ENCODE measurements around the gene HOXA6.

The HOXA6 gene

DNA sequence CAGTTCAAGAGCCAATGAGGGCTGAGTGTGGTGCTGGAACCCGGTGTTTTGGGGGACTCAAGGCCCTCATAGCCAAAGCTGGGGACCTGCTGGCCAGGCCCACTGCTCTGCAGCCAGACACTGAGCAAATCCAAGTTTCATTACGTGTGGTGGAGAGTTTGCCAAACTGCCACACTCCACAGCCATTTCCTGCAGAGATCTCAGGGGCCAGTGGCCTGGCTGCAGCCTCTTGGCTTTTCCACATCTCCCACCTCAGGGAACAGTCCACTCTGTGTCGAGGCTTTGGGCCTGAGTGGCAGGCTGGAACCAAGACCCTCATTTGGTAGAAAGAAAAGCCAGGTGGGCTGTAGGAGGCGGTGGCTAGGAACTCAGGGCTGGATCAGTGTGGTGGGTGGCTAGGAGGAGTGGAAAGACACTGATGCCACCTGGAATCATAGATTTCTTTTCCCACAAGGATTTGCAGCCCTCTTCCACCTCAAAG lies 34.3 kb upstream of the HOXA6 start:
- Histone ChIP-seq H3K9me3 (ENCODE audit: low read length) (no peaks in the 10 kb centered on the region), H3K36me3 (ENCODE audit: insufficient read depth, low read length) (no peaks in the 10 kb centered on the region), H3K4me1 (ENCODE audit: insufficient read depth, low read length) (peaks cover 9% of the 10 kb centered on the region), H3K27me3 (ENCODE audit: insufficient read depth, low read length) (peaks cover 96% of the 10 kb centered on the region), H2AFZ (ENCODE audit: low read depth, low read length) (no peak overlapping the region), H3K4me3 (ENCODE audit: low read length) (no peak overlapping the region)

DNA sequence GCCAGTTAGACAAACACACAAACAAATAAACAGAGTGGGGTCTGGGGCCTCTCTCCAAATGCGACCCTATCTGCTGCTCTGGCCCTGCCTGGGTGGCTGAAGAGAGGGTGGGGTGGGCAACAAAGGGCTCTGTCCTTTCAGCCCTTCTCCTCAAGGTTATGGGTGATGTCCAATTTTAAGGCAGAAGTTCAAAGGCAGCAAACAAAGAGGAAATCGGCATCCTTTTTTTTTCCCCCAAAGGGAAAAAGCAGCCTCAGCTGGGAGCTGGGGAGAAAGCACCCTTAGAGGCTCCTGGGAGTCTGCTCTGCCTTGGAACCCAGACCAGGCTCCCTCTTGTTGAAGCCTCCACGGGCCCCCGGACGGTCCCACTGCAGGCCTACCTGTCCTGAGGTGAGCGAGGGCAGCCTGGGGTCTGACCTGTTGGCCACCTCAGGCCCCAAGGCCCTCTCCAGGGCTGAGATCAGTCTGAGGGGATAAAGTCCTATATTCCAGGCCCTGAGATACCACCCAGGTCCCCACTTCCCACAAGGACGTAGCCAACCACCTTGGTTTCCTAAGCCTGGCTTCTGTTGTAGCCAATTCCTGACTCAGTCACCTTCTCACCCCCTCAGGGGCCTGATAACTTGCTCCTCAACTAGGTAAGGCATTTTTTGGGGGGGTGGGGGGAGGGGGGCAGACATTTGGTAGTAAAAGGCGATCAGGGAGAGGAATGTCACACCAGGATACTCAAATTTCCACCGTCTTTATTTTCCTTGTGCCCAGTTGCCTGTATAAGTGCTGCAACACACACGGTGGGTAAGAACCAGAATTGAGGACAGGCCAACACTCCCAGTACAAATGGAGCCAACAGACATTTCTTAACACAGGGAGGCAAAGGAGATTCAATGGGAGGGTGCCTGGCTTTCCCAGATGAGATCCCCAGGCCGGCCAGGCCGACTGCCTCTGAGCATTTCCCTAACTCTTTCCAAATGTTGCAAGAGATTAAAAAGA lies 33.2 kb upstream of the HOXA6 start:
- Histone ChIP-seq H3K4me3 (ENCODE audit: low read length) (no peak overlapping the region), H3K4me1 (ENCODE audit: insufficient read depth, low read length) (peaks cover 9% of the 10 kb centered on the region), H2AFZ (ENCODE audit: low read depth, low read length) (no peak overlapping the region), H3K9me3 (ENCODE audit: low read length) (no peaks in the 10 kb centered on the region), H3K36me3 (ENCODE audit: insufficient read depth, low read length) (no peaks in the 10 kb centered on the region), H3K27me3 (ENCODE audit: insufficient read depth, low read length) (peaks cover 96% of the 10 kb centered on the region)

DNA sequence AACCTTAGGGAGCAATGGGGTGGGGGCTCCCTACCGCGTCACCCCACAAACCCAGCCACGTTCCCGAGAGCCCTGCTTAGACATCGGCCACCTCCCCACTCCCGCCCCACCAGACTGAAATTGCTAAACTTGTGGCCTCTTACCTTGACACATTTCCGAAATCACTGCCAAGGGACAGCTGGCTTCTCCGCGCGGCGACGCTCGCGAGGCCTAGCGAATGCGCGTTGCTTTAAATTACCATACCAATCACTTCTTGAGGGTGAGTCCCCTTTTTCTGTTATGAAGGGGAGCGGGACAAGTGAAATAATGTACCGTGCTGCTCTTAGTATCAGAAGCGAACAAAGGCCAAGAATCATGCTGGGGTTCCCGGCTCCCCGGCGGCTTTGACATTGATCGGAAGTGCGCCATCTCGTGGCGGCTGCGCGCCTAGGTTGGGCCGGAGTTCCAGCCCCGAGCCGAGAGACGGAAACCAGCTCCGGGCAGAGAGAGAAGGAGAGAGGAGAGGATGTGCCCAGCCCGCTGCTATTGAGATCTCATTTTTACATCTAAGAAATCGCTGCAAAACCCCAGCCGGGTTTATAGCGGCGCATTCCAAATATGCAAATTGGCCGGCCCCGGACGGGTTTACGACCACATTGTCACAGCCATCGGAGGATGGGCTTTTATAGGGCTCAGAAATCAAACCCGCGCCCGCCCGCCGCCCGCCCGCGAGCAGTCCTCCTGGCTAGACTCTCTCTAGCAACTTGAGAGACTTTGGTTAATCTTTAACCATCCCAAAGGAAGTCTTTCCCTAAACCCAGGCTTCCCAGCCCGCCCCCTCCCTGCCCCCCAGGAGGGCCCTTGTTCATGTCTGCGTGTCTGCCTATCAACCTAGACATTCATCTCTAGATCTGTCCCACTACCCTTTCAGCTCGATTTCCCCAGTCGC lies 32.2 kb upstream of the HOXA6 start:
- no peak overlapping the region for H3K4me3 ChIP-seq (ENCODE audit: low read length)
- no peak overlapping the region for H2AFZ ChIP-seq (ENCODE audit: low read depth, low read length)
- H3K36me3 ChIP-seq (ENCODE audit: insufficient read depth, low read length): no peaks in the 10 kb centered on the region
- H3K9me3 ChIP-seq (ENCODE audit: low read length): peaks cover 3% of the 10 kb centered on the region
- peaks cover 96% of the 10 kb centered on the region for H3K27me3 ChIP-seq (ENCODE audit: insufficient read depth, low read length)
- peaks cover 9% of the 10 kb centered on the region for H3K4me1 ChIP-seq (ENCODE audit: insufficient read depth, low read length)

DNA sequence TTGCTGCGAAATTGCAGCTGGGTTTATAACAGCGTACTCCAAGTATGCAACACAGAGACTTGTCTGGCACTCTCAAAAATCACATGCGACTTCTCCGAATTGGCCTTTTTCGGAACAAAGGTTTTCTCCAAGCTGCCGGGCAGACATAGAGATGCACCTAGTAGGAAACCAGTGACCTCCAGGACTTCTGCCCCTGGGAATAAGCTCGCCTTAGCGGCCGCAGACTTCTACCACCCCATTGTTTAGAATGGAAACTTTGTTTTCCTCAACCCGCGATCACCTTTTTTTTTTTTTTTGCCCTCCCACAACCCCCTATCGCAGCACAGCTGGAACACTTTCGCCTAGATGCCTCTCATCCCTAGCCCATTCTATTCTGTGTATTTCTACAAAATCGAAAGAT lies 31.5 kb upstream of the HOXA6 start:
- peaks cover 6% of the 10 kb centered on the region for H3K4me1 ChIP-seq (ENCODE audit: insufficient read depth, low read length)
- H3K9me3 ChIP-seq (ENCODE audit: low read length): peaks cover 5% of the 10 kb centered on the region
- no peak overlapping the region for H2AFZ ChIP-seq (ENCODE audit: low read depth, low read length)
- H3K36me3 ChIP-seq (ENCODE audit: insufficient read depth, low read length): no peaks in the 10 kb centered on the region
- H3K4me3 ChIP-seq (ENCODE audit: low read length): no peak overlapping the region
- peaks cover 98% of the 10 kb centered on the region for H3K27me3 ChIP-seq (ENCODE audit: insufficient read depth, low read length)

DNA sequence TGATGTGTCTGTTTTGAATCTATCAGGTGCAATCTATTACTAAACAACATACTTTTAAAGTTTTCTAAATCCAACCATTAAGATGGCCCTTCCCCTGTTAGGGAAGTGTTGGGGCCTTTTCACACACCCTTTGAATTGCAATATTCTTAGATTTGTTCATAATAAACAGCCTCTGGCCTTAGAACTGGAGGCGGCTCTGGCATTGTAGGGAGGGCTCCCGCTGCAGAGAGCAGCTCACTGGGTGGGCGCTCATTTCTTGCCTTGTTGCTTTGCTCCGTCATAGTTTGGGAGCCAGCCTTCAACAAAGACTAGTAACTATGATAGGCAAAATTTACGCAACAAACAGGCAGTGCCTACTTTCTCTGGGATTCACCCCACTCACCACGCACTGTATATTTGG lies 30.8 kb upstream of the HOXA6 start:
- H2AFZ ChIP-seq (ENCODE audit: low read depth, low read length): no peak overlapping the region
- no peak overlapping the region for H3K4me3 ChIP-seq (ENCODE audit: low read length)
- peaks cover 98% of the 10 kb centered on the region for H3K27me3 ChIP-seq (ENCODE audit: insufficient read depth, low read length)
- peaks cover 5% of the 10 kb centered on the region for H3K9me3 ChIP-seq (ENCODE audit: low read length)
- peaks cover 6% of the 10 kb centered on the region for H3K4me1 ChIP-seq (ENCODE audit: insufficient read depth, low read length)
- H3K36me3 ChIP-seq (ENCODE audit: insufficient read depth, low read length): no peaks in the 10 kb centered on the region

DNA sequence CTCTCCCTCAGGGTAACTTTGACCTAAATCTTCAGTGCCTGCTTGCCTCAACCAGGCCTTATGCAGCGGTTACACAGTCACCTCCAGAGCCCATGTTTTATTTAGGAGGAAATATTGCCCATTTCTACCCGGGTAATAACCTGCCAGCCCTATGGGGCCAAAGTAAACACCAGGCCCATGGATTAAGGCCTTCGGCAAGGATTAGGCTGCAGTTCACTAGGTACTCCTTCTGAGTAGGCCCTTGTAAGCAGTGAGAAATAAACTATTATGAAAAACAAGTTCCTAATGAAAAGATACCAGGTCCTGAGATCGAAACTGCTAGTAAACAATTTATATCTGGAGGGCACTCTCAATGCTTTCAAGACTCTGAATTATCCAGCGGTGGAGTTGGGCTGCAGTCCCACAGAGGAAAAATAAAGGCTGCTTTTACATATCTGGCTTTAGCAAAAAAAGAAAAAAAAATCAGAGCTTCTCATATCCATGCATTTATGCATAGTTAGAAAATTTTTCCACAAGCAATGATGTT lies 30.3 kb upstream of the HOXA6 start:
- Histone ChIP-seq H3K4me3 (ENCODE audit: low read length) (no peak overlapping the region), H3K27me3 (ENCODE audit: insufficient read depth, low read length) (peaks cover 98% of the 10 kb centered on the region), H2AFZ (ENCODE audit: low read depth, low read length) (no peak overlapping the region), H3K36me3 (ENCODE audit: insufficient read depth, low read length) (no peaks in the 10 kb centered on the region), H3K4me1 (ENCODE audit: insufficient read depth, low read length) (peaks cover 6% of the 10 kb centered on the region), H3K9me3 (ENCODE audit: low read length) (peaks cover 5% of the 10 kb centered on the region)

DNA sequence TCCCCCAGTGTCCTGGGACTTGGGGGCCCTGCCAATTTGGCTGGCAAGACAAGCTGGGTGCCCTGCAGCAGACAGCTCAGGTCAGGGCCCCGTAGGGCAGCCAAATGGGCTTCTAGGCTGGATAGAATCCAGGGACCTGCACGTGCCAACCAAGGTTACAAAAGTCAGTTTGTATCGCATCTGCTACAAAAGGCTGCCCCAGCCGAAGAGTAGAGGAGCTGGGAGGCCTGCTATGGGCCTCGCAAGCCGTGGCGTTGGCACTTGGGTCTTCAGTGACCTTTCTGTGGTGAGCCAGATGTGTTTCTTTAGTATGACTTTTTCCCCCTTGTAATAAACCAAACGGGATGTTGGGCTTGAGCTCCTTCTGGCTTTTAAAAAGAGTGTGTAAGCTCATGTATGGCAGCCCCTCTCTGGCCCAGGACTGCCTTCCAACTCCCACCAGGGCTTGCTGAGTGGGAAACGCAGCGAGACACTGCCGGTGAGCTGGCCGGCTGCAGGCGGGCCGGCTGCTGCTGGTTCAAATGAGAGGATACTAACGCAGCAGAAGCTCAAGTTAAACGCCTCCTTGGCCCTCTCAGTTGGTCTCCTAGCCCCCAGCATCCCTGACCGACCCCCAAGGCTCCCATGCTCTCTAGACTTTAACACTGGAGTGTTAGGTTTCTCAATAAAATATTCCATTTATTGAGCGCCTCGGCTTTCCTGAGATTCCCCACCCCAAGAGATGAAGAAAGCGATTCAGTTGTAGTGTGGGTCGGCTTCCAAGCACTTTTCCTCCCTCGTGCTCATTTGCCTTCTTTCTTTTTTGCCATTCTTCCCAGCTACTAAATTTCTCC lies 29.6 kb upstream of the HOXA6 start:
- peaks cover 6% of the 10 kb centered on the region for H3K4me1 ChIP-seq (ENCODE audit: insufficient read depth, low read length)
- peaks cover 5% of the 10 kb centered on the region for H3K9me3 ChIP-seq (ENCODE audit: low read length)
- no peak overlapping the region for H2AFZ ChIP-seq (ENCODE audit: low read depth, low read length)
- peaks cover 98% of the 10 kb centered on the region for H3K27me3 ChIP-seq (ENCODE audit: insufficient read depth, low read length)
- no peaks in the 10 kb centered on the region for H3K36me3 ChIP-seq (ENCODE audit: insufficient read depth, low read length)
- no peak overlapping the region for H3K4me3 ChIP-seq (ENCODE audit: low read length)

DNA sequence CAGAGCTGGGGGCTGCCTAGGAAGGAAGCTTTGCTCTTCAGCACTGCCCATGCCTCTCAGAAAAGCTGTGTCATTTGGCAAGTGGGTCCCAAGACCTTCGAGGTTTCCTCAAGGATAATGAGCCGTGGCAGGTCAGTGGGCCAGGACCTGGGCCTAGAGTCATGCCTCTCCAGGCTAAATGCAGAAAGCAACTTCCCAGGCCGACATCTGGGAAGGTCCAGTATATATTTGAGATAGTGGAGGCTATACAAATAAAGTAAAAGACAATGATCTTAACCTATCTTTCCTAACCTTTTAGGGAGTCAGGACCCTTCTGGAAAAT lies 28.9 kb upstream of the HOXA6 start:
- H3K4me3 ChIP-seq (ENCODE audit: low read length): no peak overlapping the region
- peaks cover 99% of the 10 kb centered on the region for H3K27me3 ChIP-seq (ENCODE audit: insufficient read depth, low read length)
- H3K9me3 ChIP-seq (ENCODE audit: low read length): peaks cover 5% of the 10 kb centered on the region
- H2AFZ ChIP-seq (ENCODE audit: low read depth, low read length): no peak overlapping the region
- peaks cover 6% of the 10 kb centered on the region for H3K4me1 ChIP-seq (ENCODE audit: insufficient read depth, low read length)
- no peaks in the 10 kb centered on the region for H3K36me3 ChIP-seq (ENCODE audit: insufficient read depth, low read length)

DNA sequence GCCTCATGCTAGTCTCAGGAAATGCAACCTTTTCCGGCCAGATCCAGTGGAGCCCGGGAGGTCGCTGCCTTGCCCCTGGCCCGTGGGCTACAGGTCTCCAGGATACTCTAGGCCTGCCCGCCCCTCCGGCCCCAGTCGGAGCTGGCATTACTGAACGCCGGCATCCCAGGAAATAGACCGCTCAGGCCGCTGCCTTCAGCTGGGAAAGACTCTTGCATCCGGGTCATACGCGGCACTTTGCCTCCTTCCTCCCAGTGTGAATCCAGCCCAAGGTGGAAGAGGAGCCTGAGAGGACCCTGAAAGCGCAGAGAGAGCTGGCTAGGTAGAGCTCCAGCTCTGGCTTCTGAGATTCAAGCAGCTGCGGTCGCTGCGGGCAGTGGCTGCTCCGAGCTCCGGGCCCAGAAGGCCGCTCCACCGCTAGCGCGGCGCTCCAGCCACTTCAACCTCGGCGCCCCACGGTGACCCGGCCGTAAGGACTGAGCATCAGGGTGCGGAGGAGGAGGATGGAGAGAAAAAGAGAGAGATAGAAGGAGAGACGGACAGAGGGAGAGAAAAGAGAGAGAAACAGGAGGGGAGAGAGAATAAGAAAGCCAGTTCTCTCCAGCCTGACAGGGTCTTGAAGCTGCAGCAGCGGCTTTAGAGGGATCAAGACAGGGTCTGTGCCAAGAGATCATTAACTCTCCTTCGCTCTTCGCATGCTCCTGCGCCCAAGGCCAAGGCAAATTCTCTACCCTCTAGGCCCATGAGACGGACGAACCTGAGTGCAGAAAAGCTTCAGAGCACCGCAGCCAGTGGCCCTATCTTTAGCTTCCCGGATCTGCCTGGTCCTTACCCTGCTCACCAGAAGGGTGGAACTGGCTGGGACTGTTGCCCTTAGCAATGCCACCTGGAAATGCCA lies 28.3 kb upstream of the HOXA6 start:
- Histone ChIP-seq H3K4me1 (ENCODE audit: insufficient read depth, low read length) (peaks cover 6% of the 10 kb centered on the region), H3K27me3 (ENCODE audit: insufficient read depth, low read length) (peaks cover 99% of the 10 kb centered on the region), H3K9me3 (ENCODE audit: low read length) (peaks cover 5% of the 10 kb centered on the region), H3K4me3 (ENCODE audit: low read length) (no peak overlapping the region), H3K36me3 (ENCODE audit: insufficient read depth, low read length) (no peaks in the 10 kb centered on the region), H2AFZ (ENCODE audit: low read depth, low read length) (no peak overlapping the region)

DNA sequence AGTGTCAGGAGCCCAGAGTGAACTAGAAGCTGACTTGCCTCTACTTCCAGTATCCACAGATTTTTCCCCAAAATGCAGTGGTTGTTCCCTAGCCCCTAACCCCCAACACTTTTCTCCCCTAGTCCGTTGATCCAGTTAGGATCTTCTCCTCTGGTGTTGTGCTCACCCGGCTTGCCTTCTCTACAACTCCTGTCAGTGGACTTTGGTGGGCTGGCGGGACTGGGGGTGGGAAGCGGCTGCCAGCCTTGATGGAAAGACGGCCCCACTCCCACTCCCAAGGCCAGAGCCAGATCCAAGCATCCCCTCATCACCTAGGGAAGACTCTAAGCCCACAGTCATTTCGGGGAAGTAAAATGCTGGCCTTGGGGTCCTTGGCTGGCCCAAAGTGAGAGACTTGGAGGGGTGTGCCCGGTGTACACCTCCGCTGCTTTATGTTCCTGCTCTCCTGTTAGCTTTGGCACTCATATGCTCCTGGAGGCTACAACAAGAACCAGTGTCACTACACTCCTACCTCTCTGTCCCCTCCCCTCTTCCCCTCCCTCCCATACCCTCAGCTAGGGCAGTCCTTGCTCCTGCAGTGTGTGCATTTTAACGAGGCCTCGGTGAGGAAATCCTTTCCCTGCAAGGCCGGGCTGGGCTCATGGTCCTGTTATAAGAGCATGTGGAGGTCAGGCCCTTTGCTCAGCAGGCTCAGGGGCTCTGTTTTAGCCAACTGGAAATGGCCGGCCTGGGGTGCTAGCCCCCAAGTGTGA lies 27.5 kb upstream of the HOXA6 start:
- Histone ChIP-seq H3K4me1 (ENCODE audit: insufficient read depth, low read length) (peaks cover 6% of the 10 kb centered on the region), H3K36me3 (ENCODE audit: insufficient read depth, low read length) (no peaks in the 10 kb centered on the region), H3K9me3 (ENCODE audit: low read length) (peaks cover 5% of the 10 kb centered on the region), H3K27me3 (ENCODE audit: insufficient read depth, low read length) (peaks cover 100% of the 10 kb centered on the region), H2AFZ (ENCODE audit: low read depth, low read length) (no peak overlapping the region), H3K4me3 (ENCODE audit: low read length) (no peak overlapping the region)

Data from neuron (in vitro differentiated cells).